GM19372 (cell line): ENCODE data around the gene CBFA2T3.
A peak's percentile ranks its signal among the peaks of the same experiment; 100 is the strongest.

Source experiments
- ATAC-seq: cut with Tn5 transposase; IDR thresholded peaks from one replicate; pipeline ENCODE4 v1.9.1; 2021; ENCODE audit warnings: mild to moderate bottlenecking, low read depth, moderate library complexity; ENCODE audit not compliant: unreplicated experiment

The CBFA2T3 gene

DNA sequence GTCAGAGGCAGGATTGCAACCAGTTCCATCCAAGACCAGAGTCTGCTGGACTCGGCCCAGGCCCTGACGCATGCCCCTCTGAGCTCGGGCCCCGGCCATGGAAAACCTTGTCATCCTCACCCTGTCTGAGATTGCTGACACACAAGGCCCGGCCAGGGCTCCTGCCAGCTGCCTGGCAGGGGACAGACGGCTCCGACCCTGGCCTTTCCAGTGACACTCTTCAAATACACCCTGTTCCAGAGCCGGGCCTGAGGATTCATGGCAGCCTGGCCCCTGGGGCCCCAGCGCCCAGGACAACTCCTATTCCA is 107.4 kb downstream of the CBFA2T3 start:
- no peak for ATAC-seq

DNA sequence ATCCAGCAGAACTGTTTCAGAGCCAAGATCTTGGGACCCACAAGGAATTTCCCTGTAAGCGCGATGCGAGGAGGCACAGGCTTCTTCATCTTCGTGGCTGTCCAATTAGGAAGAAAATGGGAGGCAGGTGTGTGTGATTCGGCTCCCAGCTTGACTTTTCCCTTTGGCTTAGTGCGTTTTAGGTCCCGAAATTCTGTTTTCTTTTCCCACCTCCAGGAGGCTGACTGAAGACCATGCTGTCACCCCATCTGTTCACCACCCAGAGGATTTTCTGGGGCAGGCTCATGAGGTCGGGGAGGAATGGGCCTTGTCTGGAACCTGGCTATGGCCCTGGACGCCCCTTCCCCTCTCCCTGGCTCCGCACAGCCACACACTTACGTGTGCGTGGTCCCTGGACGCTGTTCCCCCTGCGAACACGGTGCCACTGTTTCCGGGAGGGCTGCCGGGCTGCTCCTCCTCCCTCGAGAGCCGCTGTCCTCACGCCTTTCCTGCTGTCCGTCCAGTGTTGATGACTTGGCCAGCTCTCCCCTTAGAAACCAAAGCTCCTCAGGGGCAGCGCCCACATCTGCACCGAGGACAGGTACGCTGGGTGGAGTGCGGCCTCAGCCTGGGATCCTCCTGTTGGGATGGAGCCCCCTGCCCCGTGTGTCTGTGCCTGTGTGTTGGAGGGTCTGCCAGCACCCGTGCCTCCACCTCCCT is 107.9 kb downstream of the CBFA2T3 start:
- no peak for ATAC-seq

DNA sequence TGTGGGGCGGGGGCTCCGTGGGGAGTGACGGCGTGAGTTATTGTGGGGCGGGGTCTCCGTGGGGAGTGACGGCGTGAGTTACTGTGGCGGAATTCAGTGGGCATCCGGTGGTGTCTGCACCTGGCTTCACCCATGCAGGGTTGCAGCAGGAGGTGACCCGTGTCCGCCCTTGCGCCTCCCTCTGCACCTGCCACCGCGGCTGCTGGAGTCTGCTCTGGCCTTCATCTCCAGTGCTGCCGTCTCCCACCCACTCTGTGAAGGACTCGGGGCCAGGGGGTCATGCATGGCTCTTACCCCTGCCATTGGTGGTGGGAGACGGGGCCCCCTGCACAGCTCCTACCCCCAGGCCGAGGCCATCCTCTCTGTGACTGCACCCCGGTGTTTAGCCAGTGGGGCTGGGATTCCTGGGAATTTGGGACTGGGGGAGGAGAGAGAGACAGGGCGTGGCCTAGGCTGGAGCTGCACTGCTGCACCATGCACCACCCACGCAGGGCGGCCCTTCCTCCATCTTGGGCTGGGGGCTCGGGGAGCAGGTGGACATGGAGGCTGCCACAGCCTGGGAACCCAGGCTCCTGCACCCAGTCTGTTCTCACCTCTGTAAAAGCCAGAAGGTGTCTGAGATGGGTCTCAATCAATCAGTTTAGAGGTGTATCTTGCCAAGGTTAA is 109.3 kb downstream of the CBFA2T3 start:
- no peak for ATAC-seq

DNA sequence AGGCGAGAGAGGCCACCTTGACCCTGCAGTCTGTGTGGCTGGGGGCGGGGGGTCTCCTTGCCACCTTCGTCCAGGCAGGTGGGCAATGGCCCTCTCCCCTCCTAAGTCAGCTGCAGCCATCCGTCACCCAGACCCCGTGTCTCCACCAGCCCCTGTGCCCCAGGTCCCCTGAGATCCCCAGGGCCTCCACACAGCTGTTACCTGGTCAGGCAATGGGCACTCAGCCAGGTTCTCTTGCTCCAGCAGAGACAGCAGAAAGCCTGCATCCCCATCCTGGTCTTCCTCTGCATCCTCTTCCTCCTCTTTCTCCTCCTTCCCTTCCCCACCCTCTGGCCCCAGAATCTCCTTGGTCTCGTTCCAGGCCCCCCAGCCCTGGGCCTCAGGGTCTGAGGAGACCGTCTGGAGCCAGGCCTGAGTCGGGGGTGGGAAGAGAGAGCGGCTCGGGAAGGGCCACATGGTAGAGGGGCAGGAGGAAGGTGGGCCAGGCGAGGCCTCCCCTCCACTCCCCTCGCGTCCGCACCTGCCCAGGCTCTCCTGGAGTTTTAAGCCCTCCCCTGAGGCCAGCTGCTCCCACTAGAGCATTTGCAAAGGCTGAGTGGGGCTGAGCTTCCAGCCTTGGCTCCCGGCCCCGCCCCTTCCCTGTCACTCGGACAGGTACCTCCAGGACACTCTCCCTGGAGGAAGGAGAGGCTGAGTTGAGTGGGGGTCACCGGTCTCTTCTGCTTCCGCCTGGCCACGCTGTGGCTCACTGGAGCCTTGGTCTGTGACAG is 110.7 kb downstream of the CBFA2T3 start, which contains the start of gene PABPN1L:
TSS of gene PABPN1L (minus strand) at position 510 of the 770 bp plus-strand sequence. CDS start at position 456, 54 bp downstream.
- no peak for ATAC-seq

DNA sequence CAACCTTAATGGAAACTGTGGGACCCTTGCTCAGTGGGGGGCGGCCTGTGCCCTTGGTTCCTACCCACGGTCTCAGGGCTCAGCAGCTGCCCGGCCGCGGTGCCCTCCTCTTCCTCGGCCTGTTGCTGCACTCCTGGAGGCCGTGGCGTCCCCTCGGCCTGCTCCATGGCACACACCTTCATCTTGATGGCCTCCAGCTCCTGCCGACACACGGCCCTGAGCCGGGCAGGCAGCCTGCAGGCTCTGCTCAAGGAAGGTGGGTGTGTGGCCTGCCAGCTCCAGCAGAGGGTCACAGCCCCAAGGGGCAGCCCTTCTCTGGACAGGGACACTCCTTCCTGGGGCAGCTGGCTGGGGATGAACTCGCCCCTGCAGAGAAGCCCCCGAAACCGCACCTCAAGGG is 111.3 kb downstream of the CBFA2T3 start:
- no peak for ATAC-seq

DNA sequence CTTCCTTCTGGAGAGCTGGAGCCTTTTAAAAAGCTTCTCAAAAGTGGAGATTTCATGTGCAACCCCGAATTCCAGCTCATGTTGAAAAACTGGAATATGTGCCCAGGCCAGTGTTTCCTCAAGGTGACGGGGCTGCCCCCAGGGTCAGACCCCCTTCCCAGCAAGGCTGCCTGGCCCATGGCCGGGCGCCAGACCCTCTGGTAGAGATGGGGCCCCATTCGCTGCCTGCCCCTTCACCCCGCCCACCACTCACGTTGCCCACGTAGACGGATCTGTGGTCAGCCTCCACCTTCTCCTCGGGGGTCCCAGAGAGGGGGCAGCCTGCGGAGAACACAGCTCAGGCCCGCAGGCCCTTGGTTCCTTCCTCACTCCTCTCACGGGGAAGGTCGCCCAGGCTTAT is 111.7 kb downstream of the CBFA2T3 start:
- no peak for ATAC-seq

DNA sequence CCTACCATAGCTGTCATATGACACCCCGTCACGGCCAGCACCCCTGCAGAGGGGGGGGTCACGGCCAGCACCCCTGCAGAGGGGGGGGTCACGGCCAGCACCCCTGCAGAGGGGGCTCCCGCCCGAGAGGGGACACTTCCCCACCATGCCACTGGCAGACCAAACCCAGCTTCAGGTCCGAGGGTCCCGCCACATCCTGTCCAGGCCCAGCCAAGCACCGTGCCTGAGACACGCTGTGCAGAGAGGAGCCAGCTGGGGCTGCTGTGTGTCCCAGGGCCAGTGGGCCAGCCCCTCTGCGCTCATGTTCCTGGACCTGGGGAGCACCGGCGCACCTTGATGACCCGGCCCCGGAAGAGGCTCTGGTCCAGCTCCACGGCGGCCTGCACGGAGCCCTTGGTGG is 112.5 kb downstream of the CBFA2T3 start:
- no peak for ATAC-seq

DNA sequence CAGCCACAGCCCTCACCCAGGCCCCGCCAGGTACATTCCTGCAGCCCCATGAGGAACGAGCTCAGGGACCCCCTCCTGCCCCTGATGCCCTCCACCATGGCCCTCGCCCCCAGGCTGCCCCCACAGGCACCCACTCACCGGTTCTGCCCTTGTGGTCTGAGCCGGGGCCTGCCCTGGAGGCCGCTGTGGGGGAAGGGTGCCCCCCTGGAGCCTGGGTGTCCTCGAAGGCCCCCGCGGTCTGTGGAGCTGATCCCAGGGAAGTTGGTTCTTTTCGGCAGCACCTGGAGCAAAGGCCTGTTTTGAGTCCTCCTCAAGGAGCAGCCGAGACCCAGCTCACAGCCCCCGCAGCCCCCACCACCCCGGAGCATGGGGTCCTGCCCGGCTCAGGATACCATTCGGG is 112.9 kb downstream of the CBFA2T3 start:
- ATAC-seq: no peak

DNA sequence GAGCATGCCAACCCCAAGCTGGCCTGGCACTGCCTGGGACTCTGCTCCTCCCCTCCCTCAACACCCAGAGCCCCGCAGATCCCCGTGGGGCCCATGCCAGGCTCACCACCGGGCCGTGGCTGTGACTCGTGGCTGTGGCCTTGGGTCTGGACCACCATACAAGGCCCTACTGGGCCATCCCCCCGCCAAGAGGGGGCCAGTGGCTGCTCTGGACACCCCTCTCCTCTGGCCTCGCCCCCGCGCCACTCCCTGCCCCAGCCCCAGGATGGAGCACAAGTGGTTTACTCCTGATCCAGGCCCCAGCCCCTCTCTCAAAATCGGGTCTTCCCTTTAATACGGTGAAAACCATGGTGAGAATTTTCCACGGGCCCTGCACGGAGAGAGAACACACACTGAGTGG is 113.6 kb downstream of the CBFA2T3 start:
- ATAC-seq: no peak

DNA sequence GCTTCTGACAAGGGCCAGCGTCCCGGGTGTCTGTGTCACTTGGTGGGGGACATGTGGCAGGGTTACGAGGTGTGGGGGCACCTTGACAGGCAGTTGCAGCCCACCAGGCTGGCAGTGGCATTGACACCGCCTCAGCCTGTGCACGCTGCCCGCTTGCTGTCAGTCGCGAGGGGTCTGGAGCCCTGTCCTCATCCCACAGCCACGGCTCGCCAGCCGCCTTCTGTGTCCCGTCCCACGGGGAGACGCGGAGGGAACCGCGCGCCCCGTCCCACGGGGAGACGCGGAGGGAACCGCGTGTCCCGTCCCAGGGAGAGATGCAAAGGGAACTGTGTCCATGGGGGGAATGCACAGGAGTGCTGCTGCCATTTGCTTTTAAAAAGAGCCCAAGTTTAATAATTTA is 114.0 kb downstream of the CBFA2T3 start:
- ATAC-seq: no peak

DNA sequence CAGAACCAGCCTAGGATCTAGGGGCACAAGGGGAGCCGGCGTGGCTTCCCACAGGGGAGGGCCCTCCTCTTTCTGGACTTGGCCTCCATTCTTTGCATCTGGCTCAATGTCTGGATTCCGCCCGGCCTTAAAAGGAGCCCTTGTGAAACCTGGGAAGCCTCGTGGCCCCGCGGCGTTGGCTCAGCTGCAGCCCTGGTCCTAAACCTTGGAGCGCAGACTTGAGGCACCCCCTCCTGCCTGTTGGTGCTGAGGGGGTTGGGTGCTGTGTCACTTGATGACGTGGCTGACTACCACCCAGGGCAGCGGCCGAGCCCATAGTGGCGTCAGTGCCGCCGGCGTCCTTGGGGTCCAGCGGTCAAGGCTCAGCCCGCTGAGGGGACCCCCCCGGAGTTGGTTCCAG is 115.6 kb downstream of the CBFA2T3 start:
- no peak for ATAC-seq

DNA sequence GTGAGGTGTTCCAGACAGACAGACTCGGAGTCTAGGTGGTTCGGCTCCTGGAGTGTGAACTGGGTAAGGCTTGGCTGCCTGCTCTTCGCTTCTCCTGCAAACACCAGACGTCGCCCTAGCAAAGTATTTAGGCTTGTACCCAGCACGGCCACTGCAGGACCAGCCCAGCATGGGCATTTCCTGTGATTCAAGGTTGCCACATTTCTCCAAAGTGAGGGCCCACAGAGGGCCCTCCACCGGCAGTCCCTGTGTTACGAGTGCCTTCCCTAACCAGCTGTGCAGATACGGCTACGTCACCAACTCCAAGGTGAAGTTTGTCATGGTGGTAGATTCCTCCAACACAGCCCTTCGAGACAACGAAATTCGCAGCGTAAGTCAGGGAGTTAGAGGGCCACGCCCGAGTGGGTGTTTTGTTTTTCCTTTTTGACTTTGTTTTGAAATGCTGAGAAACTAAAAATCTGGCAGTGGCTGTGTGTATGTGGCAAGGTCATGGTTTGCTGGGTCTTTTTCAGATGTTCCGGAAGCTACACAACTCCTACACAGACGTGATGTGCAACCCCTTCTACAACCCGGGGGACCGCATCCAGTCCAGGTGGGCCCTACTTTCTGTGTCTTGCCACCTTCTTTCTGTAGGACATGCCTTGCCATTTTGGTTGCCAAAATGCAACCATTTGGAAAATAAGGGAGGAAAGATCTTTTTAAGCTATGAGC is 117.5 kb downstream of the CBFA2T3 start:
- ATAC-seq: no peak

DNA sequence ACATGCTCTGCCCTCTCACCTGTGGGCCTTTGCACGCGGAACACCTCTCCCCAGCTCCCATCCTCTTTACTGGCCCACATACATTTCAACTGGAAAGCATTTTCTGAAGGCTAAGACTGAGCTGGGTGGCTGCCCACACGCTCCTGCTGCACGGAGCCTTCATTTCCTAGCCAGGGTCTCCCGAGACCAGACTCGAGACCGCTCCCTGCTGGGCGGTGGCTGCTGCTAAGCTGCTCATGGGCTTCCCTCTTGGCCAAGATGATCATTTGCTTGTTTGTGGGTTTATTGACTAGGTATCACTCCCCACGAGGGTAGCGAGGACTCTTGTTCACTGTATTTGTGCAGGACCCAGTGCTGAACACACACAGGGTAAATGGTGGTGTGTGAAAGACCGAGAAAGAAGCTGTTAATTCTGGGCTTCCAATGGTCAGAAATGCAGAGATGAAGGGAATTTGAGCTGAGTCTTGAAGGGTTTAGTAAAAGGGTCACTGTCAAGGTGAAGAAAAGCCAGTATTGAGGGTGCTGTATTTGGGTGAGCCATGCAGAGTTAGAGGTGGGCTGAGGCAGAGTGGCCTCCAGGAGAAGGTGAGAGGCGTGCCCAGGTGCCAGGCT is 119.2 kb downstream of the CBFA2T3 start:
- peak; percentile 21 for ATAC-seq

DNA sequence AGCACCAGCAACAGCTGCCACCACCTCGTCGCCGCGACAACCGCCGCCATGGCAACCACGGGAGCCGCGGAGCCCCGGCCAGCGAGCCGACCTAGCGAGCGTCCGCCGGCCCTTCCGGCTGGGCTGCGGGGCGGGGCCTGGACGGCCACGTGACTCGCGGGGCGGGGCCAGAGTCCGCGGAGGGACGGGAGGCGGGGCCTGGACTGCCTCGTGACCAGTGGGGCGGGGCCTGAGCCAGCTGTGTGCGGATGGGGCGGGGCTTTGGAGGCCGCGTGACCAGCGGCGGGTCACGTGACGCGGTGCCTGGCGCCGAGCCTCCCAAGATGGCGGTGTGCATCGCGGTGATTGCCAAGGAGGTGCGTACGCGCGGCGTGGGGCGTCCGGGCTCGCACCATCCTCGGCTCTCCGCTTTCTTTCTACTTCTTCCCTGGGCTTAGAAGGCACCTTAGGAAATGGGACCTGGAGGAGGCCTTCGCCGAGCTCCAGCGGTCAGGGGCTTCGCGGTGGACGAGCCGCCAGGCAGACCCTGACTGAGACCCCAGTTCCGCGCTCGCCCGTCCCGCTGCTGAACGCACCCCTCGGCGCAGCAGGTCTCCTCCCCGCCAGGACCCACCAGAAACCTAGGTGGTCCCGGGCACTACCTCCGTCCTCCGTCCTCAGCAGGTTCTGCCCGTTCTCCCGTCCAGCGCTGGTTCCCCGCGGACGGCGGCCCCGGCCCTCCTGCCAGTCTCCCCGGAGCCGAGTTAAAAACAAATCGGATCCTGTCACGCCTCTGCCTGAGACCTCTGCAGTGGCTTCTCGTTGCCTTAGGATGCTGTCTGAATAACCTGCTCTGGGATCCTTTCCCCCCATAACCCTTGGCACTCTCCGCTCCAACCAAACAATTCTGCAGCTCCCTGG is 119.9 kb downstream of the CBFA2T3 start, which contains the start of the genes GALNS and TRAPPC2L:
TSS of gene GALNS (minus strand) at position 120 of the 900 bp plus-strand sequence. CDS start at position 50, 70 bp downstream.
TSS of gene TRAPPC2L (plus strand) at position 300 of the 900 bp plus-strand sequence. CDS start at position 324, 24 bp downstream.
- peak; percentile 76 for ATAC-seq

DNA sequence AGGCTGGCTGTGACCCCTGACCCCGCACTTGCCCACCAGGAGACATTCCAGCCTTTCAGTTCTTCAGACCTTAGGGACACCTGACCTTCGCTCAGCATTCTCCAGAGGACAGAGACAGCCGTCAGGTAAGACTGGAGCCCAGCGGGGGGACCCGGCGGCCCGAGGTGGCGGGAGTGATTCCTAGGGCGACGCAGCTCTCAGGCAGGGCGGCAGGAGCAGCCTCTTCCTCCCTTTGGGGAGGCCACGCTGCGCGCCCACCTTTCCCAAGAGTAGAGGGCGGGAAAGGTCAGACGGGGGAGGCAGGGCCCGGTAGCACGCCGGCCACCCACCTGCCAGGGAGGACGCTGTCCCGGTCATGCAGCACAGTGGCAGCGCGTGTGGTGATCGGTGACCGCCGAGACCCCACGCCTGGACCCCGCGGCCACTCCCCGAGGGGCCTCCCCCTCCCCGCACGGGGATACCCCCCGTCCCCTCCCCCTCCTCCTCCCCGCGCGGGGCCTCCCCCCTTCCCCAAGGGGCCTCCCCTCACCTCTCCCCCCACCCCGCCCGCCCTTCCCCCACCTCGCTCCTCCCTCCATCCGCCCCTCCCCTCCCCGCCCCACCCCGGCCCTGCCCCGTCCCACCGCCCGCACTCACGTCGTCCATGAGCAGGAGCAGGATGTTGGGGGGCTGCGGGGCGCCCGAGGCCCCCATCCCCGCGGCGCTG is 120.7 kb downstream of the CBFA2T3 start:
- ATAC-seq: no peak

DNA sequence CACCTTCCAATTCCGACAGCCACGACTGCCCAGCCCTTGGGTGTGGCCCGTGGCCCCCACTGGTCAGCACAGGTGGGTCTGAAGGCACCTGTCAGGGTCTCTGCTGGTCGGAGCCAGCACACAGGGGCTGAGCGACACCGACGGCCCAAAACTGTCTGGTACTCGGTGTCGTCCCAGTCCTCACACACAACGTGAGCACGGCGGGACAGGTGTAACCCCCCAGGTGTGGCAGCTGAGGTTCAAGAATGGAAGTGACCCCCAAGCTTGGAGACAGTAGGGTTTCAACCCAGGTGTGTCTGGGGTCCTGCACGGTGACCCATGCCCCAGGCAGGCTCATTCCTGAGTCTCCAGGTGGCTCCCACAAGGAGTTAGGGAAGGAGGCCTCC is 121.3 kb downstream of the CBFA2T3 start:
- no peak for ATAC-seq

DNA sequence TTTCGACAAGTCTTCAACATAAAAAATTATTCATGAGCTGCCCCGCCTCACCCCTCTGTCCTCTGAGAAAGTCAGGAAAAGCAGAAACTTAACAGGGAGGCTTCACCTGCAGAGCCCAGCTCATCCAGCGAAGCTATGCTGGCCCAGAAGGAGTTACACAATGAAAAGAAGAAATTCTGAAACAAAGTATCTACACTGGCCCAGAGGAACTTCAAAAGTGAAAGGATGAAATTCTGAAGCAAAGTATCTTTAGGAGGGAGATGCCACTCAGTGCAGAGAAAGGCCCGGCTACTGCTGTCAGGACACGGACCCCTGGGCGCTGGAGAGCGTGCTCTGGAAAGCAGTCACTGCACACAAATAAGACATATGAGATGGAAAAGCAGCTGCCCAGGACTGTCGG is 121.8 kb downstream of the CBFA2T3 start:
- no peak for ATAC-seq

DNA sequence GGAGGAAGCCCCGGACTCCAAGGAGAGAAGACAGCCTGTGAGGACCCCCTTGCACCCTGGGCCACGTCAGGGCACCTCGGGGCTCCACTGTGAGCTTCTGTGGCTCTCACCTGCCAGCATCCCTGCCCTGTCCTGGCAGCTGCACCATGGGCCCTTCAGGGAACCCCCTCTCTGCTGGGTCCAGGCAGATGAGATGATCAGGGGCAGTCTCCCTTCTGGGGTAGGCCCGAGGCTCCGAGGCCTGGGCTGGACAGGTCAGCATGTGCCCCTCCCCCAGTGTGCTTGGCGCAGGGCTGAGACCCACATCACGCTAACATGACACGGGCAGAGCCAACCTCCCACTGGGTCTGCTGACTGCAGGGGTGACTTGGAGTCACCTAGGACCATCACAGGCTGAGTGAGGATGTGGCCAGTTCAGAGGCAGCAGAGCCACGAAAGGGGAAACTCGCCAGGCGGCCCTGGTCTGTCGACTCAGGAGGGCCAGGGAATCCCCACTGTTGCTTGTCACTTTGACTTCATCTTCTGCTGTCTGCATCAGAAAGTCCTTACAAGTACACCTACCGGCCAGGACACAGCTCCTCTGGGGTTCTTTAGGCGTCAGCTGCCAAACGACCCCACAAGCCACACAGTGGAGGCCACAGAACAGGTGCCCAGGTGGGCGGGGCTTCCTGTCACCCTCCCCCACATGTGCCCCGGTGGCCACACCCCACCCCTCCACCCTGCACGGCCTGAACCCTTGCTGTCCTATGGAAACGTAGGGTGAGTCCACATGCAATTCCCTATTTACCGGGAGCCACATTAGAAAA is 122.5 kb downstream of the CBFA2T3 start:
- no peak for ATAC-seq
